SK-N-SH (cell line): ENCODE measurements around the gene TBL1Y.

ENCODE experiments used
- ELF1 ChIP-seq: IDR thresholded peaks from 2 replicates; pipeline ENCODE4 v1.4.0; 2012
- EP300 ChIP-seq, 2 experiments: IDR thresholded peaks; 2 replicates each; pipeline versions ENCODE4 v1.4.0 to v1.6.1; 2012; ENCODE audit warnings: borderline replicate concordance in 1 of 2, low read depth in 1 of 2, low read length in 1 of 2
- EZH2phosphoT487 ChIP-seq: fragments of 200-600 bp; sonication (generic); IDR thresholded peaks from 2 replicates; pipeline ENCODE4 v1.6.1; 2017; ENCODE audit warnings: low read depth, mixed run types, mild to moderate bottlenecking, antibody characterized with exemption, moderate library complexity, borderline replicate concordance
- NFIC ChIP-seq: IDR thresholded peaks from 2 replicates; pipeline ENCODE4 v1.4.0; 2012; ENCODE audit warnings: borderline replicate concordance
- SMC3 ChIP-seq: IDR thresholded peaks from 2 replicates; pipeline ENCODE4 v1.6.1; 2012; ENCODE audit warnings: low read depth, low read length, improper control_type of control experiment
- TAF1 ChIP-seq: IDR thresholded peaks from 2 replicates; pipeline ENCODE4 v1.6.1; 2012; ENCODE audit warnings: low read depth, mild to moderate bottlenecking, low read length, moderate library complexity, borderline replicate concordance
- TCF12 ChIP-seq: IDR thresholded peaks from 2 replicates; pipeline ENCODE4 v1.4.0; 2012
- TEAD4 ChIP-seq: IDR thresholded peaks from 2 replicates; pipeline ENCODE4 v1.4.0; 2012; ENCODE audit warnings: mild to moderate bottlenecking, borderline replicate concordance; ENCODE audit not compliant: insufficient read depth
- TF ChIP-seq, protein P1 (sequence below): fragments of 200-600 bp; sonication (generic); IDR thresholded peaks from 2 replicates; pipeline ENCODE4 v1.6.1; 2017; ENCODE audit warnings: antibody characterized with exemption, mild to moderate bottlenecking, moderate library complexity
- TF ChIP-seq, protein P2 (sequence below): fragments of 150-350 bp; IDR thresholded peaks from 2 replicates; pipeline ENCODE4 v1.6.1; 2017; ENCODE audit warnings: antibody characterized with exemption, low read length, low read depth, borderline replicate concordance
- TF ChIP-seq, protein P3 (sequence below): IDR thresholded peaks from 2 replicates; pipeline ENCODE4 v1.4.0; 2012; ENCODE audit warnings: low read depth

GRCh38 chrY:7002581-7002980 is 92.1 kb downstream of the TBL1Y start:
- TF ChIP-seq, protein P1, sequence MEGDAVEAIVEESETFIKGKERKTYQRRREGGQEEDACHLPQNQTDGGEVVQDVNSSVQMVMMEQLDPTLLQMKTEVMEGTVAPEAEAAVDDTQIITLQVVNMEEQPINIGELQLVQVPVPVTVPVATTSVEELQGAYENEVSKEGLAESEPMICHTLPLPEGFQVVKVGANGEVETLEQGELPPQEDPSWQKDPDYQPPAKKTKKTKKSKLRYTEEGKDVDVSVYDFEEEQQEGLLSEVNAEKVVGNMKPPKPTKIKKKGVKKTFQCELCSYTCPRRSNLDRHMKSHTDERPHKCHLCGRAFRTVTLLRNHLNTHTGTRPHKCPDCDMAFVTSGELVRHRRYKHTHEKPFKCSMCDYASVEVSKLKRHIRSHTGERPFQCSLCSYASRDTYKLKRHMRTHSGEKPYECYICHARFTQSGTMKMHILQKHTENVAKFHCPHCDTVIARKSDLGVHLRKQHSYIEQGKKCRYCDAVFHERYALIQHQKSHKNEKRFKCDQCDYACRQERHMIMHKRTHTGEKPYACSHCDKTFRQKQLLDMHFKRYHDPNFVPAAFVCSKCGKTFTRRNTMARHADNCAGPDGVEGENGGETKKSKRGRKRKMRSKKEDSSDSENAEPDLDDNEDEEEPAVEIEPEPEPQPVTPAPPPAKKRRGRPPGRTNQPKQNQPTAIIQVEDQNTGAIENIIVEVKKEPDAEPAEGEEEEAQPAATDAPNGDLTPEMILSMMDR, result no peak
- TF ChIP-seq, protein P2, sequence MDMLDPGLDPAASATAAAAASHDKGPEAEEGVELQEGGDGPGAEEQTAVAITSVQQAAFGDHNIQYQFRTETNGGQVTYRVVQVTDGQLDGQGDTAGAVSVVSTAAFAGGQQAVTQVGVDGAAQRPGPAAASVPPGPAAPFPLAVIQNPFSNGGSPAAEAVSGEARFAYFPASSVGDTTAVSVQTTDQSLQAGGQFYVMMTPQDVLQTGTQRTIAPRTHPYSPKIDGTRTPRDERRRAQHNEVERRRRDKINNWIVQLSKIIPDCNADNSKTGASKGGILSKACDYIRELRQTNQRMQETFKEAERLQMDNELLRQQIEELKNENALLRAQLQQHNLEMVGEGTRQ, result no peak
- no peak for TF ChIP-seq SMC3
- TF ChIP-seq, protein P3, sequence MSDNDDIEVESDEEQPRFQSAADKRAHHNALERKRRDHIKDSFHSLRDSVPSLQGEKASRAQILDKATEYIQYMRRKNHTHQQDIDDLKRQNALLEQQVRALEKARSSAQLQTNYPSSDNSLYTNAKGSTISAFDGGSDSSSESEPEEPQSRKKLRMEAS, result no peak
- no peak for TF ChIP-seq TCF12
- TF ChIP-seq TAF1, result no peak
- no peak for TF ChIP-seq NFIC
- TF ChIP-seq ELF1, result no peak
- TF ChIP-seq EZH2phosphoT487, result no peak
- TF ChIP-seq EP300 (IDR thresholded peaks at IDR 0.05; ENCODE audit: borderline replicate concordance in 1 of 2, low read depth in 1 of 2, low read length in 1 of 2), result no peak
- no peak for TF ChIP-seq TEAD4
